HG03060 (cell line): ENCODE results near the gene SRCAP.

Source experiments
- ATAC-seq: cut with Tn5 transposase; IDR thresholded peaks from one replicate; pipeline ENCODE4 v1.9.1; 2021; ENCODE audit warnings: low read depth, moderate number of reproducible peaks; ENCODE audit not compliant: unreplicated experiment

The SRCAP gene

DNA sequence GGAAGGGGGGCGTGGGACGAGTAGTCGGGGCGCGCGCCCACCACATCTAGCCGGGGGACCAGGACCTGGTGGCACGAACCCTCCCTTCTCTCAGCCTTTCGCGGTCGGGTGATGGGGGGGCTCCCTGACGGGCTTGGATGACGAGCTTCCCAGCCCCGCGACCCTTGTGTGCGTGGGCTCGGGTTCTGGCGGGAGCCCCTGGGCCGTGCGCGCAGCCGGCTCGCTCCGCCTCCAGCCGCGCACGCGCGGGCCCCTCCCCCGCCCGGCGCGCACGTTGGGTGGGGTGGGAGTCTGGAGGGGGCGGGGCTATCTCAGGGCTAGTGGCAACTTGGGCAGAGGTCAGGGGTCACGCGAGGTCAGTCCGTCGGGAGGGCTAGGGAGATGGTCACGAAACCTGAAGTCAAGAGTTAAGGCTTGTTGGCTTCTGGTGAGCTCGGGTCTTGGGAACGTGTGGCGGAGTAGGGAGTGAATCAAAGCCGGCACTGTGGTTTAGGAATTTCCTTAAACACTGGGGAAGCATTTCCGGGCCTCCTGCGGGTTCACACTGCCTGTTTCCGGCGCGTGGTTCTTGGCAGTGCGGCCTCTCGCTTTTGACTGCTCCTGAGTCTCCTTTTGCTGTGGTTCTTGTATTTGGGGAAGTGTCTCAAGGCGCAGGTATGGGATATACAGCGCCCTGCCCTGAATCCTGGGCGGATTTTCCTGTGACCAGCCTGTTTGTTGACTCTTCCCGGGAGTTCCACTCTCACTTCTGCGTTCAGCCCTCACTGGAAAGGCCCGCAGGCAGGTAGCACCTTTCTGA, at the start of gene SRCAP:
Gene SRCAP, plus strand, starts transcription at position 356 of the 799 bp plus-strand sequence. CDS start 1,654 bp downstream, outside the sequence.
- ATAC-seq, result no peak

DNA sequence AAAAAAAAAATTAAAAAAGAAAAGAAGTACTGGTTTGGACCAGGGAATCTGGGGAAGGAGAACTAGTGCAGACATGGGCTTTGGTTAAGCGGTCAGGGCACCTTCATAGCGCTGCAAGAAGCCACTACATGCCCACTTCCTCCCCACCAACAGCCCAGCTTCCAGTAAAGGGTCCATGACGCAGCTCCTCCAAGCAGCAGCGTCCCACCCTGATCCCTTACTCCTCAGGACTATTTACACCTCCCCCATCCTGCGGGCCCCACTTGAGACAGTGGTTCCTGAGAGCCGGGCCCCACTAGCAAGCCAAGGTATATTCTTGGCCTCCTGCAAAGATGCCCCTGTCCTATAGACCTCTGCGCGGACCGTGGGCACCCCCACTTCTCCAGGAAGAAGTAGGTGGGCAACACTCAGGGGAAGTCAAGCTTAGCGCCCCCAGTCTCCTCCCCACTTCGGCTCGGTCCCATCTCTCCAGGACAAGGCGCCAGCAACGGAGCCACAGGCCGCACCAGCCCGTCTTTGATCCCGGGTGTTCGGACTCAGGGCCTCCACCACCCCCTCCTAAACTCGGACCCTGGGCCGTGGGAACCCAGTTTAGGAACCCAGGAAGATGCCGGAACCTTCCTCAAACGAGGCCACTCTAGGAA, 49.1 kb upstream of the SRCAP start:
- no peak for ATAC-seq

DNA sequence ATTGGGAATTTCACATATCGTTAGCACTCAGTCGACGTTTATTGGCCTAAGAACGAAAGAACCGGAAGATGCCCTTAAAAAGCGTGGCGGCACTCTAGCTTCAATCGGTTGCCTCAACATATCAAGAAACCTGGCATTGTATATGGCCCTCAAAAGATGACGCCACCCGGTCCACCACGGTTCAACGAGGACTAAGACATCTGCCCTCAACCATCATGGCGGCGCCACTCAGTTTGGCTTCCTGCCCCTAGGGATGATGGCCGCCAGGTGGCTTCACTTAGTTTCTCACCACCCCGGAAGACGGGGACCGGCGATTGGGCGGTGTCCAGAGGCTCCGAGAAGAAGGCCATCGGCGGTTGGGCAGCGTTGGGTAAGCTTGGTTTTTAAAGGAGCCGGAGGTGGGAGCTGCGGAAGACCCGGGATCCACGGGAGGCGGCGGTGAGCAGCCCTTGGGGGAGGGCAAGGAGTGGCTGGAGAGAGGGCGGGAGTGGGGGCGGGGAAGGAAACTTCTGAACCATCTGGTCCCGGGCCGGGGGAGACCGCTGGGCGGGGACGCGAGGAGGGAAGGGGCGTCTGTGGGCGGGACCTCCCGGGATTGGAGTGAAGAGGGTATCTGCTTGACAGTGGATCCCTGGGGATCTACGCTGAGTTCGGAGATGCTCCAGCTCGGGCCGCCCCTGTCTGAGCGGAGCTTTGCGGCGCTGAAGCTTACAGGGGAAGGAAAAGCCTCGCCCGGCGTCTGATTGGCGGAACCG, 48.4 kb upstream of the SRCAP start, which contains the start of gene PRR14:
Gene PRR14, plus strand, starts transcription at position 592 of the 755 bp plus-strand sequence. CDS start 686 bp downstream, outside the sequence.
- peak; percentile 67 for ATAC-seq

DNA sequence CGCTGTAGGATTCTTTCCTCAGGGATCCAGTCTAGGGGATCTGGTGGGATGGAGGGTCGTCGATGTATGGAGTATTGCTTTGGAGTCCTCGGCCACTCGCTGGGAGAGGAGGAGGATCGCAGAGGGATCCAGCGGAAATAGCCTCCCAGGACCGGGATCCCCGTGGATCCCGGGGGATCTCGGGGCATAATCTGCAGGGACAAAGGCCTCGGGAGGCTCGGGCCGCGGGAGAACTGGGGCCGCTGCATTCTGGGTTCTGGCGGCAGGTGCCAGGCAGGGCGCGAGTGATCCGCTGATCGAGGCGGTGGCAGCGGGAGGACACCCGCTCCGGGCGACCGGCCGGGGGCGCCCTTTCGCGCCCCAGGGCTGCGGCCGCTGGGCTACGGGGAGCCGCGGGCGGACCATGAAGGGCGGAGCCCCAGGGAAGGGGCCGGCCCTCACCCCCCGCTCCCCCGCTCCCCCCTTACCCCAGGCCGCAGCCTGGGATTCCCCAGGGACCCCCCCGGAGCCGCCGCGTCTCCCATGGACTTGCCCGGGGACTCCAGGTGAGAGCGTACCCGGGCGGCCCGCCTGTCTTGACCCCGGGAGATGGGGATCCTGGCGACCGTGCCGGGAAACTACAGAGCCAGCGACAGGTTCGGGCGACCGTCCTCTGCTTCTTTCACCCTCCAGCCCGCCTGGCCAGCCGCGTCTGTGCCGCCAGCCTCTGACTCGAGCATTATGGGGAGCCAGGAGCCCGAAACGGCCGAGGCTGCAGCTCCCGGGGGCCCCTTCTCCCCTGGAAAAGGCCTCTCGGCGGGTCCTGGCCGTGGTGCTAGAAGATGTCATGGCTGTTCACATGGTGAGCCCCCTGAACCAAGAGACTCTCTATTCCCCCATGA, 47.6 kb upstream of the SRCAP start:
- ATAC-seq, result peak; percentile 19

DNA sequence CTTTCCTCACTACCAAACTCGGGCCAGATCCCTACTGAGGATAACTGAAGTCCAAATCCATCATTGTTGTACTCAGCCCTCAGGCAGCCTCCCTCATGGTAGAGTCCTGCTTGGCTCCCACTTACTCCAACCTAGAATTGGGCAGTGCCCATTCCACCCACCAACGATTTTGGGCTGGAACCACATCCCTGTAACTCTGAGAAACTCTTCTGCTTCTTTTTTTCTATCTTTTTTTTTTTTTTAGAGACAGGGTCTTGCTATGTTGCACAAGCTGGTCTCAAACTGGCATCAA, 47.0 kb upstream of the SRCAP start:
- no peak for ATAC-seq

DNA sequence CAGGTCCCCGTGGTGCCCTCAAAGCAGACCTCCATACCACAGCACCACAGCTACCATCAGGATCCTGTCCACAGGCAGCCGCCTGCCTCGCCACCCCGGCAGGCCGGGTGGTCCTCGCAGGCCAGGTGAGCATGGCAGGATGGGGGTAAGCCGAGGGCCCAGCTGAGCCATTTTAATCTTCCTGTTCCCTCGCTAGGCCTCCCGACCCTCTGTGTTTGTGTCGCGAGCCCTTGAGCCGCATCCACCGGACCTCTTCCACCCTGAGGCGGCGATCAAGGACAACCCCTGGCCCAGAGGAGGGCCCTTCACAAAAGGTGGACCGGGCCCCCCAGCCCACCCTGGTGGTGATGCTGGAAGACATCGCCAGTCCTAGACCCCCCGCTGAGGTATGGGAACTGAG, 46.3 kb upstream of the SRCAP start:
- ATAC-seq, result no peak

DNA sequence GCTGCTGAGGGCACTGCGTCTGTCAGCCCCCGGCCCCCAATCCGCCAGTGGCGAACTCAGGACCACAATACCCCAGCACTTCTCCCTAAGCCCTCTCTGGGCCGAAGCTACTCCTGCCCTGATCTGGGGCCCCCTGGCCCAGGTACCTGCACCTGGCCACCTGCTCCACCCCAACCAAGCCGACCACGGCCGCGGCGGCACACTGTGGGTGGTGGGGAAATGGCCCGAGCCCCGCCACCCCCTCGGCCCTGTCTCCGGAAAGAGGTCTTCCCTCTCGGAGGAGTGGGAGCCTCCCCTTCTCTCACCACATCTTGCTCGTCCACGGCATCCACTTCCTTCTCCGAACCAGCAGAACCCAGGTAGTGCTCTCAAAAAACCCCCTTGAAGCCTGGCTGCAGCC, 44.1 kb upstream of the SRCAP start:
- no peak for ATAC-seq

DNA sequence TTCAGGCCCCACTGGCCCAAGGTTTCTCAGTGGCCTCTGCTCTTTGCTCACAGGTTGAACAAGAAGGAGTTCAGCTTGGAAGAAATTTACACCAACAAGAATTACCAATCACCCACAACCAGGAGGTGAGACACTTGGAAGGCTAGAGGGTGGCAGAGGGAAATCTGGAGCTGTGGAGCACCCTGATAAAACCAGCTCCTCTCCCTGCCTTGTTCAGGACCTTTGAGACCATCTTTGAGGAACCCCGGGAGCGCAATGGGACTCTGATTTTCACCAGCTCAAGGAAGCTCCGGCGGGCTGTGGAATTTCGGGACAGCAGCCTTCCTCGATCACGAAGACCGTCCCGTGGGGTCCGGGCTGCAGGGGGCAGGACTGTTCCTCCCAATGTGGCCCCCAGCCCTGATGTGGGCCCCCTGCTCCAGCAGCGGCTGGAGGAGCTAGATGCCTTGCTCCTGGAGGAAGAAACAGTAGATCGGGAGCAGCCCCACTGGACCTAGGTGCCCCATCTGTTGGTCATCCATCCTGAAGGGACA, 43.1 kb upstream of the SRCAP start:
- ATAC-seq, result no peak

DNA sequence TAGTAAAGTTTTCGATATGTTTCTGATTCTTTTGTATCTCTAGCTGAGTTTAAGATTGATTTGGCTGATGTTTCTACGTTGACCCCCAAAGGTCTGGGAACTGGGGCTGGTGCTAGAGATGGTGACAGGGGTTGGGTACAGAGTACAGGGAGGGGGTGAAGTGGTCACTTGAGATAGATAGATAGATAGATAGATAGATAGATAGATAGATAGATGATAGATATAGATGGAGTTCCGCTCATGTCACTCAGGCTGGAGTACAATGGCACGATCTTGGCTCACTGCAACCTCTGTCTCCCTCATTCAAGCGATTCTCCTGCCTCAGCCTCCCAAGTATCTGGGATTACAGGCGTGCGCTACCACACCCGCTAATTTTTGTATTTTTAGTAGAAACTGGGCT, 42.6 kb upstream of the SRCAP start:
- no peak for ATAC-seq

DNA sequence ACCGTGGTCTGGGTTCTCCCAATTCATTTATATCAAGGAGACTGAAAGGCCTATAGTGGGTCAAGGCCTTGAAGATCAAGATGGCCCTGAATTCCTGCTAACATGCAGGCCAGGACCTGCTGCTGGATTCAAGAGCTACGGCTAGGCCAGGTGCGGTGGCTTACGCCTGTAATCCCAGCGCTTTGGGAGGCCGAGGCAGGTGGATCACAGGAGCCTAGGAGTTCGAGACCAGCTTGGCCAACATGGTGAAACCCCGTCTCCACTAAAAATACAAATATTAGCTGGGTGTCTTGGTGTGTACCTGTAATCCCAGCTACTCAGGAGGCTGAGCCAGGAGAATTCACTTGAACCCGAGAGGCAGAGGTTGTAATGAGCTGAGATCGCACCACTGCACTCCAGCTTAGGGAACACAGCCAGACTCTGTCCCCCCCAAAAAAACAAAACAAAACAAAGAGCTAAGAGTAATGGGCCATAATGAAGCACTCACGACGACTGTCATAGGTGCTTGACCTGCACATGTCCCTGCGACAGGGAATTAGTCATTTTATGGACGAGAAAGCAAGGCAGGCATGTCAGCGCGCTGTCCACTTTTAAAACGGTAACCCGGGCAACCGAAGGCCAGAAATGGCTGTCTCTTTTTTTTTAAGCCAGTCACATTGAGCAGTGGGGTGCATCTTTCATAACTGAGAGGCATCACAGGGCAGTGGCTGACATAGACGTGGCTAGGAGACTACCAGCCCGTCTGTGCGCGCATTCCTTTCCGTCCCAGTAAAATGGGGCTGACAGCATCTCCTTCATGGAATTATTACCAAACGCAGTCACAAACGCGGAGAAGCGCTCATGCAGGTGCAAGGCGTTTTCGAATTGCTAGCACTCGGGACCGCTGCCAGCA, 41.8 kb upstream of the SRCAP start:
- ATAC-seq, result no peak

DNA sequence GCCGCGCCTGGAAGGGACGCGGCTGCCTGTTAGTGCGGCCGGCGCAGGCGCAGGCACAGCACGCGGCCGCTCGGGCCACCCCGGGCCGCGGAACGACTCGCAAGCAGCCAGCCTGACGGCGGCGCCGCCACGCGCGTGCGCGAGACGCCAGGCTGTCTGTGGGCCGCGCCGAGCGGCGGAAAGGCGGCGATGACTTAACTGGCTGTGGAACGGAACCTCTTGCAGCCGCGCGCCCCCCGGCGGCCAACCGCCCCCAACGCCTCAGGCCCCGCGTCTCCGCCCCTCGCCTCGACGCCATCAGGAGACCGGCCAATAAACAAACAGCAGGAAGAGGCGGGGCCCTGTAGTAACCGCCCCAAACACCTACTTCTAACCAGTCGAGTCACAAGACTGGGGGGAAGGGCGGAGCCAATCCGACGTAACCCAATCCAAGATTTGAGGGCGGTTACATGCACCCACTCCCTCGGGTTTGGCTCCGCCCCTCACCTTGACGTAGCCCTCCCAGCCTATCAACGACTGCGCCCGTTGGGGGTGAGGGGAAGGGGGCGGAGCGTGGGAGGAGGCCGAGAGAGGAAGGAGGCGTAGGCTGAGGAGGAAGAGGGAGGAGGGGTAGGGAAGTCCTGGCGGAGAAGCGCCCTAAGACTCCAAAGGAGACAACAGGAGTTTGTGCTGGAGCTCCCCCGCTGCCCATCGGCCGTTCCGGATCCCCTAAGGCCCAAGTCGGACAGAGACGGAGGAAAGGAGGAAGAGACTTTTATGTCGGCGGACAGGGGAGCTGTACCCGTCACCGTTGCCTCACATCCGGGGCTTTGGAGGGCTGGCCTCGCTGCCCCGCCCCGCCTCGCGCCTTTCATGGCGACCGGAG, 40.9 kb upstream of the SRCAP start, which contains the start of gene FBRS:
Gene FBRS, plus strand, starts transcription at position 566 of the 865 bp plus-strand sequence. CDS start 1,088 bp downstream, outside the sequence.
- ATAC-seq, result peak; percentile 68

DNA sequence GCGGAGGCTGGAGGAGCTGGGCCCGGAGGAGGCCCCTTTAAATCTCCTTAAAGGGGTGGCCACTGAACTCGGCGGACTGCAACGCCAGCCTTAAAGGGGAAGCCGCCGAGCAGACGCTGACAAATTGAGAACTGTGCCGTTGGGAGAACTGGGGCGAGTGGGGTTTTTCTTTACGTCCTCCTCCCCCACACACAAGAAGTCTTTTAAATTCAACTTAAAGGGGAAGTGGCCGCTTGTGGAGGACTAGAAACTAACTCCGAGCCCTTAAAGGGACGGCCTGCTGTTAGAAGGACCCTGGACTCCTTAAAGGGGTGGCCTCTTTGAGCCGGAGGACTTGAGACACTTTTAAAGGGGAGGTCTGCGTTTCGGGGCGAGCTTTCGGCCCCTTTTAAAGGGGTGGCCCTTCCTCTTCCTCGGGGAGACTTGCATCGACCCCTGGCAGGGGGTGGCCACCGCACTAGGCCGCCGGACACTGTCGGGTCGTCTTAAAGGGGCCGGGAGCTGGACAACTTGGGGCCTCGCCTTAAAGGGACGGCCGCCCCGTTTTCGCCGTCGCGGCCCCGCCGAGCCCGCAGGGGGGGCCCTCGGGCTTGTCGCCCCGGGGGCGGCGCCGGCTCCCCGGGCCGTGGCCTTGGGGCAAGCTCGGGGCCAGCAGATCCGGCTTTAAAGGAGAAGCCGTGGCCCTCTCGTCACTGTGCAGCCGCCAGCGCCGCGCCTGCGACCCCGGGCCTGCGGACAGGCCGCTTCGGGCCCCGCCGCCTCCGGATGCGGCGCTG, 40.1 kb upstream of the SRCAP start:
- peak; percentile 30 for ATAC-seq

DNA sequence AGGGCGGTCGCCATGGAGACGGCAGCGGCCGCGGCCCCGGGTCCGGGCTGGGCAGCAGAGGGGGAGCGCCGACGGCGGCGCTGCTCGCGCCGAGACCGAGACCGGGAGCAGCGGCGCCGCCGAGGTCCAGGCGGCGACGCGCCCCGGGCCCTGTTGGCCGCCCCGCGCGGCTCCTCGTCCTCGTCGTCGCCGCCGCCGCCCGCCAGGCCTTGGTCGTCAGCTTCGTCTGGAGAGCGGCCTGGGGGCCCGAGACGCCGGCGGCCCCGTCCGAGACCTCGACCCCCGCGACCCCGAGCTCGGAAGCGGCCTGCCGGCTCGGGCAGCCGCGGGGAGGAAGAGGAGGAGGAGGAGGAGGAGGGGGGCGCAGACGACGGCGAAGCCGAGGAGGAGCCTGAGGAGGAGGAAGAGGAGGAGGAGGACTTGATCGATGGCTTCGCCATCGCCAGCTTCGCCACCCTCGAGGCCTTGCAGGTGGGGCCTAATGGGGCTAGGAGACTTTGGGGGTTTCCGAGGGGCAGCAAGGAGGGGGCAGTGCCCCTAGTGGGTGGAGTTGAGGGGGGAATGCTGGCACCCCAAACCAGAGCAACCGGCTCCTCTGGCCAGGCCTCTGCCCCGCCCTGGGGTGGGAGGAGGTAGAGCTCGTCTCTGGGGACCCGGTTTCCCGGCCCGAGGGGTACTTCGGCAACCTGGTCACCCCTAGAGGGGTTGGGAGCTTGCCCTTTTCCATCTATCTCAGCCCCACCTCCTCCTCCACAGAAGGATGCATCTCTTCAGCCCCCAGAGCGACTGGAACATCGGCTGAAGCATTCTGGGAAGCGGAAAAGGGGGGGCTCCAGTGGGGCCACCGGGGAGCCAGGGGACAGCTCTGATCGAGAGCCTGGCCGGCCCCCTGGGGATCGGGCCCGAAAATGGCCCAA, 39.2 kb upstream of the SRCAP start:
- no peak for ATAC-seq

DNA sequence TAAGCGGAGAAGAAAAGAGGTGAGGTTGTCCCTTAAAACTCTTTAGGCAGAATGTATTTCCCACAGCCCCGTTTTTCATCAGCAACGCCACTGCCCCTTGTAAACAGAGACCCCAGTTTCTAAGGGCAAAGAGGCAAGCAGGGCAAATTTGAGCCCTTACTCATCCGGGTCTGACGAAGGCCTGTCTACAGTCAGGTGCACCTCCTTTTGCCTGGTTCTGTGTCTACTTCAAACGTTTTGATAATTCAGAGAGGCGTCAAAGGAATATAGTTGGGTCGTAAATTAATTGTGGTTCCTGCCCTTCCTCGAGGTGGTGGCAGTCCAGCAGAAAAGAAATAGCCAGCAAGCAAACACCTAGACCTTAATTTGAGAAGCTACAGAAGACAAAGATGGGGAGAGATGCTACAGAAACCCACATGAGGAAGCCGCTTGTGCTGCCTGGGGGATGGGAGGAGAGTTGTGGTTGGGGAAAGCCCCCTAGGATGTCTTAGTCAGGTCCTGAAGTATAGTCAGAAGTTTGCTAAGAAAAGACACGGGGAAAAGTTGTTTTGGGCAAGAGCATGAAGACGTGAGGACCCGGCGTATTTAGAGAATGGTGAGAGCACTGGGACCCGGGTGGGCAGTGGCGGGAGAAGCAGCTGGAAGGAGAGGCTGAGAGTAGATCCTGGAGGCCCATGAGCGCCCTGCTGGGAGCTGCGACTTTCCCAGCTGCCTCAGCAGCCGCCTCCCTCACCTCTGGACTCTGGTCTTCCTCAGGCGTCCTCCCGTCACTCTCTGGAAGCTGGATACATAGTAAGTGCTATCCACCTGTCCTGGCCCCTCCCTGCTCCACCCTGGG, 38.3 kb upstream of the SRCAP start:
- ATAC-seq, result no peak

DNA sequence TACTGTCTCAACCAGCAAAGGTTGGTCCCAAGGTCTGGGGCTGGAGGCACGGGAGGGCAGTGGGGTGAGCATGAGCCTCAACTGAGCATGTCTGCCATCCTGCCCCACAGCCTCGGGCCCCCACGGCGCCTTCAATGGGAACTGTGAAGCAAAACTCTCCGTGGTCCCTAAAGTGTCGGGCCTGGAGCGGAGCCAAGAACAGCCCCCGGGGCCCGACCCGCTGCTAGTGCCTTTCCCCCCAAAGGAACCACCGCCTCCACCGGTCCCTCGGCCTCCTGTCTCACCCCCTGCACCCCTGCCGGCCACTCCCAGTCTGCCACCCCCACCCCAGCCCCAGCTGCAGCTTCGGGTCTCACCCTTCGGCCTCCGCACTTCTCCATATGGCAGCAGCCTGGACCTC, 36.5 kb upstream of the SRCAP start:
- no peak for ATAC-seq

DNA sequence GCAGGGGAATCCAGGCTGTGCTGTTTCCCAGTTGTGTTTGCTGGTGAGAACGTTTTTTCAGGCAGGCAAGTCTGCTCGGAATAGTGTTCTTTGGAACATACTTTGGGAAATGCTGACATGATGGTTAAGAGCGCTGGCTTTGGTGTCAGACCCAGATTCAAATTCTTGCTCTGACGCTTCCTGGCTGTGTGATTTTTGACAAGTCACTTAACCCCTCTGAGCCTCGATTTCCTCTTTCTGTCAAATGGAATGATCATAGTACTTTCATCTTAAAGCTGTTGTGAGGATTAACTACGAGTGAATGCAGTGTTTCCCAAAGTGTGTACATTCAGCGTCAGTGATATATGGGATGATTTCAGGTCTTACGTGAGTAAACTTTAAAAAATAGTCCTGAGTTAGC, 35.9 kb upstream of the SRCAP start:
- no peak for ATAC-seq
